Duodenal mucosa (tissue), 2 donors: Measurements from ENCODE around the gene PUSL1.

ENCODE experiments used
- H3K27ac ChIP-seq: one replicate; pipeline ENCODE4 v1.7.0; 2013; ENCODE audit warnings: low read depth, low read length
- H3K27me3 ChIP-seq, 2 donors: one replicate each; pipeline ENCODE4 v1.7.0; 2013; ENCODE audit warnings: low read length in 2 of 2, control low read depth in 1 of 2; ENCODE audit not compliant: insufficient read depth in 2 of 2, control insufficient read depth in 1 of 2
- H3K36me3 ChIP-seq, 2 donors: one replicate each; pipeline ENCODE4 v1.7.0; 2013; ENCODE audit warnings: low read length in 2 of 2, control low read depth in 1 of 2; ENCODE audit not compliant: insufficient read depth in 2 of 2, control insufficient read depth in 1 of 2
- H3K4me1 ChIP-seq, 2 donors: one replicate each; pipeline ENCODE4 v1.7.0; 2013; ENCODE audit warnings: low read length in 2 of 2, control low read depth in 1 of 2; ENCODE audit not compliant: insufficient read depth in 2 of 2, control insufficient read depth in 1 of 2
- H3K4me3 ChIP-seq, 2 donors: one replicate each; pipeline ENCODE4 v1.7.0; 2013; ENCODE audit warnings: low read length in 2 of 2, low read depth in 1 of 2
- H3K9ac ChIP-seq, 2 donors: one replicate each; pipeline ENCODE4 v1.7.0; 2013; ENCODE audit warnings: low read length in 2 of 2, low read depth in 1 of 2
- H3K9me3 ChIP-seq, 2 donors: one replicate each; pipeline ENCODE4 v1.7.0; 2013; ENCODE audit warnings: low read length in 2 of 2, control low read depth in 1 of 2; ENCODE audit not compliant: control insufficient read depth in 1 of 2

PUSL1 gene

GRCh38 chr1:1267488-1268283 lies 40.7 kb upstream of the PUSL1 start:
- H3K36me3 ChIP-seq: peaks cover 20 to 43% of the 10 kb centered on the region in 2 donors
- no peaks in the 10 kb centered on the region for H3K27me3 ChIP-seq
- no peak overlapping the region for H3K27ac ChIP-seq
- H3K4me3 ChIP-seq: no peak overlapping the region
- H3K9me3 ChIP-seq: no peaks in the 10 kb centered on the region
- peaks cover 19 to 30% of the 10 kb centered on the region in 2 donors for H3K4me1 ChIP-seq
- no peak overlapping the region for H3K9ac ChIP-seq

- no peak overlapping the region for H3K9ac ChIP-seq
- no peak overlapping the region for H3K4me3 ChIP-seq
- no peaks in the 10 kb centered on the region for H3K27me3 ChIP-seq
- H3K27ac ChIP-seq: no peak overlapping the region
- H3K36me3 ChIP-seq: peaks cover 16 to 37% of the 10 kb centered on the region in 2 donors
- peaks cover 21 to 33% of the 10 kb centered on the region in 2 donors for H3K4me1 ChIP-seq
- H3K9me3 ChIP-seq: no peaks in the 10 kb centered on the region
Measured at GRCh38 chr1:1268284-1268682, 40.1 kb upstream of the PUSL1 start.

- Histone ChIP-seq H3K4me3 (peak overlapping the region in 1 of 2 donors; percentile 29), H3K27me3 (no peaks in the 10 kb centered on the region), H3K36me3 (peaks cover 9 to 23% of the 10 kb centered on the region in 2 donors), H3K4me1 (peaks cover 28 to 39% of the 10 kb centered on the region in 2 donors), H3K9me3 (no peaks in the 10 kb centered on the region), H3K27ac (no peak overlapping the region), H3K9ac (peak overlapping the region in 1 of 2 donors; percentile 53)
Measured at GRCh38 chr1:1270813-1271212, 37.6 kb upstream of the PUSL1 start.

GRCh38 chr1:1272341-1273208 lies 35.8 kb upstream of the PUSL1 start:
- H3K4me3 ChIP-seq: peak overlapping the region; percentile 82 to 93
- H3K27me3 ChIP-seq: no peaks in the 10 kb centered on the region
- H3K4me1 ChIP-seq: peaks cover 28 to 39% of the 10 kb centered on the region in 2 donors
- peak overlapping the region; percentile 56 for H3K27ac ChIP-seq
- H3K9ac ChIP-seq: peak overlapping the region; percentile 90 to 92
- H3K9me3 ChIP-seq: no peaks in the 10 kb centered on the region
- peaks cover 6 to 13% of the 10 kb centered on the region in 2 donors for H3K36me3 ChIP-seq

GRCh38 chr1:1273209-1273511 lies 35.2 kb upstream of the PUSL1 start:
- Histone ChIP-seq H3K4me3 (peak overlapping the region; percentile 82 to 93), H3K9me3 (no peaks in the 10 kb centered on the region), H3K27ac (peak overlapping the region; percentile 56), H3K36me3 (peaks cover 6 to 7% of the 10 kb centered on the region in 2 donors), H3K27me3 (no peaks in the 10 kb centered on the region), H3K4me1 (peaks cover 28 to 39% of the 10 kb centered on the region in 2 donors), H3K9ac (peak overlapping the region; percentile 90 to 92)

- Histone ChIP-seq H3K4me1 (peaks cover 31 to 39% of the 10 kb centered on the region in 2 donors), H3K27me3 (no peaks in the 10 kb centered on the region), H3K9ac (peak within 1 kb of the TSS; percentile 90 to 92), H3K9me3 (no peaks in the 10 kb centered on the region), H3K36me3 (peaks cover 2 to 6% of the 10 kb centered on the region in 2 donors), H3K27ac (peak within 1 kb of the TSS; percentile 56), H3K4me3 (peak within 1 kb of the TSS; percentile 82 to 93)
Measured at GRCh38 chr1:1273512-1274298, 34.7 kb upstream of the PUSL1 start, which contains the start of gene UBE2J2. Gene UBE2J2, minus strand, starts transcription at chr1:1273854. Its CDS starts 5,862 bp downstream, at chr1:1267992.

- no peaks in the 10 kb centered on the region for H3K27me3 ChIP-seq
- H3K9ac ChIP-seq: peak overlapping the region; percentile 43 to 54
- peaks cover 33 to 42% of the 10 kb centered on the region in 2 donors for H3K4me1 ChIP-seq
- H3K27ac ChIP-seq: peak overlapping the region; percentile 6
- peaks cover 2 to 6% of the 10 kb centered on the region in 2 donors for H3K36me3 ChIP-seq
- H3K9me3 ChIP-seq: no peaks in the 10 kb centered on the region
- peak overlapping the region; percentile 66 to 73 for H3K4me3 ChIP-seq
Measured at GRCh38 chr1:1274299-1274930, 34.0 kb upstream of the PUSL1 start.

GRCh38 chr1:1274931-1275431 lies 33.4 kb upstream of the PUSL1 start:
- Histone ChIP-seq H3K4me1 (peaks cover 33 to 40% of the 10 kb centered on the region in 2 donors), H3K9ac (peak overlapping the region in 1 of 2 donors; percentile 38), H3K9me3 (no peaks in the 10 kb centered on the region), H3K27me3 (no peaks in the 10 kb centered on the region), H3K4me3 (peak overlapping the region in 1 of 2 donors; percentile 73), H3K36me3 (peaks cover 2 to 6% of the 10 kb centered on the region in 2 donors), H3K27ac (no peak overlapping the region)

GRCh38 chr1:1275836-1276235 lies 32.6 kb upstream of the PUSL1 start:
- peaks cover 2 to 6% of the 10 kb centered on the region in 2 donors for H3K36me3 ChIP-seq
- no peak overlapping the region for H3K4me3 ChIP-seq
- H3K9me3 ChIP-seq: no peaks in the 10 kb centered on the region
- H3K27me3 ChIP-seq: no peaks in the 10 kb centered on the region
- H3K4me1 ChIP-seq: peaks cover 29 to 31% of the 10 kb centered on the region in 2 donors
- H3K9ac ChIP-seq: no peak overlapping the region
- no peak overlapping the region for H3K27ac ChIP-seq
